H9 (cell line): ENCODE data around the gene VILL. TPM values are rescaled to one million over a fixed set of nuclear protein-coding genes. Genes with fewer than 3 reads are reported as not detected.

ENCODE experiments used
- DNase-seq: peaks from one replicate; pipeline ENCODE4 v3.0.0-alpha.2; 2017
- H2AFZ ChIP-seq: one replicate; pipeline ENCODE4 v1.6.1; 2013; ENCODE audit warnings: mild to moderate bottlenecking, low read length, control low read depth, moderate library complexity
- H2AK5ac ChIP-seq: 2 replicates; pipeline ENCODE4 v1.6.1; 2013; ENCODE audit warnings: low read length, control low read depth, mixed read lengths; ENCODE audit not compliant: insufficient read length
- H2BK120ac ChIP-seq: one replicate; pipeline ENCODE4 v1.6.1; 2013; ENCODE audit warnings: low read depth, mild to moderate bottlenecking, low read length, control low read depth, inconsistent platforms; ENCODE audit not compliant: poor library complexity, severe bottlenecking
- H2BK12ac ChIP-seq: 2 replicates; pipeline ENCODE4 v1.6.1; 2013; ENCODE audit warnings: low read length, control low read depth, mixed read lengths, low read depth; ENCODE audit not compliant: insufficient read length
- H2BK15ac ChIP-seq: 2 replicates; pipeline ENCODE4 v1.6.1; 2013; ENCODE audit warnings: low read depth, low read length, control low read depth
- H2BK20ac ChIP-seq: one replicate; pipeline ENCODE4 v1.6.1; 2013; ENCODE audit warnings: low read depth, mild to moderate bottlenecking, low read length, control low read depth, inconsistent platforms; ENCODE audit not compliant: poor library complexity, severe bottlenecking
- H2BK5ac ChIP-seq: 2 replicates; pipeline ENCODE4 v1.6.1; 2013; ENCODE audit warnings: low read length, control low read depth, mixed read lengths; ENCODE audit not compliant: insufficient read length
- H3K14ac ChIP-seq: 2 replicates; pipeline ENCODE4 v1.6.1; 2013; ENCODE audit warnings: low read length, control low read depth; ENCODE audit not compliant: insufficient read depth
- H3K18ac ChIP-seq: 2 replicates; pipeline ENCODE4 v1.6.1; 2013; ENCODE audit warnings: low read depth, mild to moderate bottlenecking, mixed read lengths, low read length, control low read depth; ENCODE audit not compliant: insufficient read length
- H3K23ac ChIP-seq: 2 replicates; pipeline ENCODE4 v1.6.1; 2013; ENCODE audit warnings: low read length, control low read depth, mixed read lengths, low read depth; ENCODE audit not compliant: insufficient read length
- H3K23me2 ChIP-seq: 2 replicates; pipeline ENCODE4 v1.6.1; 2013; ENCODE audit warnings: low read depth, mild to moderate bottlenecking, mixed read lengths, low read length, control low read depth; ENCODE audit not compliant: insufficient read length, poor library complexity, severe bottlenecking
- H3K27ac ChIP-seq: 2 replicates; pipeline ENCODE4 v1.5.1; 2013; ENCODE audit warnings: low read length, control low read depth, mixed read lengths, low read depth; ENCODE audit not compliant: insufficient read length
- H3K27me3 ChIP-seq: 2 replicates; pipeline ENCODE4 v1.6.1; 2013; ENCODE audit warnings: low read length, control low read depth, inconsistent platforms; ENCODE audit not compliant: insufficient read depth
- H3K4ac ChIP-seq: 2 replicates; pipeline ENCODE4 v1.6.1; 2013; ENCODE audit warnings: low read depth, mild to moderate bottlenecking, control low read depth, inconsistent platforms, low read length, moderate library complexity
- H3K4me1 ChIP-seq: 2 replicates; pipeline ENCODE4 v1.6.1; 2013; ENCODE audit warnings: low read length, control low read depth, inconsistent platforms; ENCODE audit not compliant: insufficient read depth
- H3K4me2 ChIP-seq: 2 replicates; pipeline ENCODE4 v1.6.1; 2013; ENCODE audit warnings: low read length, control low read depth, mixed read lengths; ENCODE audit not compliant: insufficient read length, insufficient read depth
- H3K56ac ChIP-seq: 2 replicates; pipeline ENCODE4 v1.6.1; 2013; ENCODE audit warnings: low read depth, mild to moderate bottlenecking, mixed read lengths, low read length, control low read depth; ENCODE audit not compliant: insufficient read length
- H3K79me1 ChIP-seq: 2 replicates; pipeline ENCODE4 v1.6.1; 2013; ENCODE audit warnings: low read depth, mild to moderate bottlenecking, moderate library complexity, low read length, control low read depth, inconsistent platforms; ENCODE audit not compliant: insufficient read depth, poor library complexity, severe bottlenecking
- H3K79me2 ChIP-seq: 2 replicates; pipeline ENCODE4 v1.6.1; 2013; ENCODE audit warnings: low read length, control low read depth, inconsistent platforms; ENCODE audit not compliant: insufficient read depth
- H3K9ac ChIP-seq: 2 replicates; pipeline ENCODE4 v1.6.1; 2013; ENCODE audit warnings: low read length, control low read depth, mixed read lengths; ENCODE audit not compliant: insufficient read length; ENCODE audit errors: extremely low read depth
- H3K9me3 ChIP-seq: one replicate; pipeline ENCODE4 v1.6.1; 2013; ENCODE audit warnings: low read depth, low read length, inconsistent platforms; ENCODE audit not compliant: control insufficient read depth
- H3T11ph ChIP-seq: one replicate; pipeline ENCODE4 v1.6.1; 2013; ENCODE audit warnings: mild to moderate bottlenecking, low read length, control low read depth, inconsistent platforms
- H4K20me1 ChIP-seq: one replicate; pipeline ENCODE4 v1.6.1; 2013; ENCODE audit not compliant: control insufficient read depth, insufficient read length, insufficient read depth
- H4K5ac ChIP-seq: 2 replicates; pipeline ENCODE4 v1.6.1; 2013; ENCODE audit warnings: low read depth, mild to moderate bottlenecking, mixed read lengths, low read length, control low read depth; ENCODE audit not compliant: insufficient read length
- H4K8ac ChIP-seq: replicated peaks from 2 replicates; pipeline ENCODE4 v1.6.1; 2013; ENCODE audit warnings: low read length, control low read depth, mixed read lengths, low read depth; ENCODE audit not compliant: insufficient read length
- H4K91ac ChIP-seq: 2 replicates; pipeline ENCODE4 v1.6.1; 2013; ENCODE audit warnings: low read depth, mild to moderate bottlenecking, moderate library complexity, mixed read lengths, low read length, control low read depth; ENCODE audit not compliant: insufficient read length
- H3K27ac Mint-ChIP-seq, 3 experiments: 2 replicates in 2 of 3; 3 replicates in 1 of 3; pipeline ENCODE4 v1.8.0; 2020 to 2021; ENCODE audit warnings: mixed read lengths in 3 of 3, mild to moderate bottlenecking in 1 of 3, moderate library complexity in 1 of 3
- H3K27me3 Mint-ChIP-seq: 2 replicates; pipeline ENCODE4 v1.8.0; 2021; ENCODE audit warnings: low read depth, mild to moderate bottlenecking, moderate library complexity, mixed read lengths
- H3K36me3 Mint-ChIP-seq, 3 experiments: 2 replicates in 2 of 3; 3 replicates in 1 of 3; pipeline ENCODE4 v1.8.0; 2020 to 2021; ENCODE audit warnings: low read depth in 3 of 3, mixed read lengths in 3 of 3; ENCODE audit not compliant: insufficient read depth in 1 of 3
- H3K4me1 Mint-ChIP-seq, 2 experiments: 2 replicates each; pipeline ENCODE4 v1.8.0; 2020; ENCODE audit warnings: mixed read lengths in 2 of 2
- H3K4me3 Mint-ChIP-seq, 2 experiments: 2 replicates in 1 of 2; 3 replicates in 1 of 2; pipeline ENCODE4 v1.8.0; 2020 to 2021; ENCODE audit warnings: mild to moderate bottlenecking in 2 of 2, mixed read lengths in 2 of 2, moderate library complexity in 1 of 2
- H3K9me3 Mint-ChIP-seq, 2 experiments: 2 replicates in 1 of 2; 3 replicates in 1 of 2; pipeline ENCODE4 v1.8.0; 2020; ENCODE audit warnings: mild to moderate bottlenecking in 2 of 2, mixed read lengths in 2 of 2, moderate library complexity in 1 of 2
- WGBS: extraction: QIAGEN DNeasy Blood & Tissue Kit; methylation state at CpG from one replicate; pipeline ENCODE4 v1.1.7; 2013; ENCODE audit warnings: missing lambda C conversion rate, low lambda C conversion rate, mixed read lengths; ENCODE audit not compliant: insufficient read length; ENCODE audit errors: extremely low coverage; 5-methylcytosine and 5-hydroxymethylcytosine counted together
- total RNA-seq: library from RNA; stranded (reverse); gene quantifications from 2 replicates; pipeline ENCODE4 v1.2.1, GENCODE V29; 2021
- TF ChIP-seq, protein P1 (sequence below): fragments of 200-600 bp; sonication (generic); conservative IDR thresholded peaks from 3 replicates; pipeline ENCODE4 v1.8.0; 2021; ENCODE audit warnings: antibody characterized with exemption, mild to moderate bottlenecking

VILL gene
- total RNA-seq, 1 experiment from 2014 or later: 3.2 TPM

DNA sequence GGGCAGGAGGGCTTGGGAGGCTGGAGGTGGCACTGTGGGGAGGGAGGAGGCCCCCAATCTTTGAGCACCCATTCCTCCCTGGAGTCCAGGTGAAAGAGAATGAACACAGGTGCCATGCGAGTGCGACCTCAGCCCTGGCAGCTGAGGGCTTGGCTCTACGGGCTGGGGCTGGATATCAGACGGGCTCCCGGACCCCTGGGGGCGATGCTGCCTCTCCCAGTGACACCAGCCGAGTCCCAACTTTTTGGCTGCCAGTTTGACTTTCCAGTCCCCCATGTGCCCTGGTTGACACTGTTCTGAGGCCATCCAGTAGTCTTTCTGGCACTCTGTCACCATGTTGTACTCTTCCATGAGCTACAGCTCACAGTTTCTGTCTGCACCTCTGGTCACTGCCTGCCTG is 1.2 kb downstream of the VILL start:
- Histone ChIP-seq H2AK5ac (no peak overlapping the region), H3K23ac (no peak overlapping the region), H3K4me2 (no peak overlapping the region), H3K56ac (no peak overlapping the region), H4K8ac (no peak overlapping the region), H3K79me2 (no peaks in the 10 kb centered on the region), H3T11ph (no peak overlapping the region), H3K9me3 (no peaks in the 10 kb centered on the region), H3K18ac (no peak overlapping the region), H2AFZ (no peak overlapping the region), H2BK15ac (no peak overlapping the region), H3K27ac (no peak overlapping the region), H4K91ac (no peak overlapping the region), H3K27me3 (no peaks in the 10 kb centered on the region), H2BK120ac (no peak overlapping the region), H2BK20ac (no peak overlapping the region), H3K23me2 (no peaks in the 10 kb centered on the region), H2BK12ac (no peak overlapping the region), H4K5ac (no peak overlapping the region), H2BK5ac (no peak overlapping the region), H3K9ac (no peak overlapping the region), H3K79me1 (no peaks in the 10 kb centered on the region), H3K14ac (no peak overlapping the region), H3K4me1 (no peaks in the 10 kb centered on the region; the same call in 1 of the 2 replicates), H4K20me1 (no peaks in the 10 kb centered on the region), H3K4ac (no peak overlapping the region)
- Mint-ChIP-seq H3K4me1 (peaks cover 14 to 39% of the 10 kb centered on the region in 2 experiments), H3K27ac (no peak overlapping the region), H3K27me3 (peaks cover 11% of the 10 kb centered on the region), H3K36me3 (no peaks in the 10 kb centered on the region), H3K4me3 (no peak overlapping the region), H3K9me3 (no peaks in the 10 kb centered on the region)
- TF ChIP-seq, protein P1, sequence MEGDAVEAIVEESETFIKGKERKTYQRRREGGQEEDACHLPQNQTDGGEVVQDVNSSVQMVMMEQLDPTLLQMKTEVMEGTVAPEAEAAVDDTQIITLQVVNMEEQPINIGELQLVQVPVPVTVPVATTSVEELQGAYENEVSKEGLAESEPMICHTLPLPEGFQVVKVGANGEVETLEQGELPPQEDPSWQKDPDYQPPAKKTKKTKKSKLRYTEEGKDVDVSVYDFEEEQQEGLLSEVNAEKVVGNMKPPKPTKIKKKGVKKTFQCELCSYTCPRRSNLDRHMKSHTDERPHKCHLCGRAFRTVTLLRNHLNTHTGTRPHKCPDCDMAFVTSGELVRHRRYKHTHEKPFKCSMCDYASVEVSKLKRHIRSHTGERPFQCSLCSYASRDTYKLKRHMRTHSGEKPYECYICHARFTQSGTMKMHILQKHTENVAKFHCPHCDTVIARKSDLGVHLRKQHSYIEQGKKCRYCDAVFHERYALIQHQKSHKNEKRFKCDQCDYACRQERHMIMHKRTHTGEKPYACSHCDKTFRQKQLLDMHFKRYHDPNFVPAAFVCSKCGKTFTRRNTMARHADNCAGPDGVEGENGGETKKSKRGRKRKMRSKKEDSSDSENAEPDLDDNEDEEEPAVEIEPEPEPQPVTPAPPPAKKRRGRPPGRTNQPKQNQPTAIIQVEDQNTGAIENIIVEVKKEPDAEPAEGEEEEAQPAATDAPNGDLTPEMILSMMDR: no peak
- no peak for DNase-seq
- no CpG with 5 or more reads among the region's 7 CpGs for WGBS
